HepG2 (cell line): Measurements from ENCODE around the gene RIPOR3. TPM values are rescaled to one million over a fixed set of nuclear protein-coding genes. Genes with fewer than 3 reads are reported as not detected.

Experiments used
- AGO2 ChIP-seq: fragments of 200-400 bp; formaldehyde crosslinking; optimal IDR thresholded peaks from 2 replicates; pipeline ENCODE3; 2017; ENCODE audit warnings: mild to moderate bottlenecking, low read depth, low read length, moderate library complexity
- FOXA1 ChIP-seq, 2 experiments: fragments of 450-650 bp in 1 of 2; sonication (generic) in 1 of 2; formaldehyde crosslinking in 1 of 2; IDR thresholded peaks; 2 replicates each; pipeline versions ENCODE4 v1.4.0 to v1.6.1; 2016 to 2020; ENCODE audit warnings: missing genetic modification reagents in 1 of 2
- IKZF4 ChIP-seq: sonication (generic); formaldehyde crosslinking; IDR thresholded peaks from 2 replicates; pipeline ENCODE4 v1.5.1; 2020; ENCODE audit warnings: borderline replicate concordance, mild to moderate bottlenecking, low read depth, missing genetic modification reagents; ENCODE audit errors: not compliant biosample characterization
- MAZ ChIP-seq, 2 experiments: sonication (generic) in 1 of 2; formaldehyde crosslinking in 1 of 2; IDR thresholded peaks; 2 replicates each; pipeline versions ENCODE4 v1.5.0 to v1.6.1; 2012 to 2020; ENCODE audit warnings: low read depth in 2 of 2, mild to moderate bottlenecking in 2 of 2, borderline replicate concordance in 1 of 2, improper control_type of control experiment in 1 of 2, low read length in 1 of 2, missing genetic modification reagents in 1 of 2, moderate library complexity in 1 of 2
- NFIB ChIP-seq: sonication (generic); formaldehyde crosslinking; IDR thresholded peaks from 2 replicates; pipeline ENCODE4 v1.9.0; 2021; ENCODE audit warnings: missing genetic modification reagents, mild to moderate bottlenecking, borderline replicate concordance
- NPAS2 ChIP-seq: sonication (generic); formaldehyde crosslinking; IDR thresholded peaks from 2 replicates; pipeline ENCODE4 v1.8.0; 2022; ENCODE audit warnings: mild to moderate bottlenecking, missing genetic modification reagents, borderline replicate concordance
- PTBP1 ChIP-seq: fragments of 200-400 bp; formaldehyde crosslinking; IDR thresholded peaks from 2 replicates; pipeline ENCODE4 v1.6.1; 2018; ENCODE audit warnings: low read length, low read depth; ENCODE audit not compliant: poor library complexity, severe bottlenecking
- RARG ChIP-seq: sonication (generic); formaldehyde crosslinking; IDR thresholded peaks from 2 replicates; pipeline ENCODE4 v1.4.0; 2020; ENCODE audit warnings: low read depth, mild to moderate bottlenecking, missing genetic modification reagents
- SMC3 ChIP-seq: IDR thresholded peaks from 2 replicates; pipeline ENCODE4 v1.6.1; 2011; ENCODE audit warnings: low read length, improper control_type of control experiment
- ZFP41 ChIP-seq: sonication (generic); formaldehyde crosslinking; IDR thresholded peaks from 2 replicates; pipeline ENCODE4 v1.4.0; 2020; ENCODE audit warnings: mild to moderate bottlenecking, missing genetic modification reagents, borderline replicate concordance
- ZMYM4 ChIP-seq: sonication (generic); formaldehyde crosslinking; IDR thresholded peaks from 2 replicates; pipeline ENCODE4 v1.8.1; 2023; ENCODE audit warnings: mild to moderate bottlenecking, missing genetic modification reagents
- ZNF232 ChIP-seq: sonication (generic); formaldehyde crosslinking; IDR thresholded peaks from 2 replicates; pipeline ENCODE4 v1.4.0; 2020; ENCODE audit warnings: missing genetic modification reagents, borderline replicate concordance
- ZNF547 ChIP-seq: sonication (generic); formaldehyde crosslinking; IDR thresholded peaks from 2 replicates; pipeline ENCODE4 v1.5.1; 2020; ENCODE audit warnings: mild to moderate bottlenecking, missing genetic modification reagents
- polyA plus RNA-seq, 8 experiments: library from polyadenylated mRNA; depleted of rRNA in 3 of 8; stranded (reverse) in 7 of 8; unstranded in 1 of 8; fragments of >200 nt; fragmentation: Illumina TruSeq in 4 of 8; extraction: Trizol in 4 of 8; gene quantifications; 2 replicates each; pipeline versions ENCODE4 v1.2.1 to v1.2.3, GENCODE V29; 2011 to 2016; ENCODE audit warnings: low read depth in 4 of 8, missing spikeins in 1 of 8, mixed read lengths in 1 of 8; ENCODE audit not compliant: insufficient read depth in 1 of 8
- total RNA-seq, 5 experiments: library from RNA; depleted of rRNA; stranded (reverse); fragments of >200 nt; fragmentation: Illumina TruSeq; extraction: Trizol; gene quantifications; 2 replicates each; pipeline ENCODE4 v1.2.3, GENCODE V29; 2016; ENCODE audit warnings: low read depth in 1 of 5
- TF ChIP-seq, protein P1 (sequence below): sonication (generic); formaldehyde crosslinking; conservative IDR thresholded peaks from 2 replicates; pipeline ENCODE4 v1.4.0; 2020; ENCODE audit warnings: missing genetic modification reagents
- TF ChIP-seq, protein P2 (sequence below): sonication (generic); formaldehyde crosslinking; IDR thresholded peaks from 2 replicates; pipeline ENCODE4 v1.5.1; 2020; ENCODE audit warnings: missing genetic modification reagents, mild to moderate bottlenecking, borderline replicate concordance
- TF ChIP-seq, protein P3 (sequence below): sonication (generic); formaldehyde crosslinking; IDR thresholded peaks from 2 replicates; pipeline ENCODE4 v1.4.0; 2020; ENCODE audit warnings: missing genetic modification reagents, borderline replicate concordance
- TF ChIP-seq, protein P4 (sequence below): sonication (generic); formaldehyde crosslinking; IDR thresholded peaks from 2 replicates; pipeline ENCODE4 v1.4.0; 2020; ENCODE audit warnings: missing genetic modification reagents, mild to moderate bottlenecking, borderline replicate concordance
- TF ChIP-seq, protein P5 (sequence below): sonication (generic); formaldehyde crosslinking; IDR thresholded peaks from 2 replicates; pipeline ENCODE4 v1.8.0; 2022; ENCODE audit warnings: mild to moderate bottlenecking, missing genetic modification reagents, borderline replicate concordance

Gene RIPOR3
- total and polyA plus RNA-seq, 2 of the 13 experiments (the other 11 are each of a cell fraction or from before 2014, with no cell fraction given), result 0.18 TPM; not detected in 1

DNA sequence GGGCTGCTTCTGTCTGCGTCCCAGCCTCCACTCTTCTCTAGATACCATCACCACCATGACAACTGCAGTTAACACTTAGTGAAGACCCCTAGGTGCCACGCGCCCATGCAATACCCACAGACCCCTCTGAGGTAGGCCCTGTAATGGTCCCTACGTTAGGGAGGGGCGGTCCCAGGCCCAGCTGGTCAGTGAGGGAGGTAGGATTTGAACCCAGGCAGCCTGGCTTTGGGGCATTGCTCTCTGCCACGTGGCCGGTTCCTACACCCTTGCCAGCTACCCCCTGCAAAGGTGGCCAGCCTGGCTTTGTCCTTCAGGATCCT is 18.2 kb downstream of the RIPOR3 start (continued):
- TF ChIP-seq PTBP1, result no peak
- TF ChIP-seq SMC3, result no peak
- TF ChIP-seq, protein P1, sequence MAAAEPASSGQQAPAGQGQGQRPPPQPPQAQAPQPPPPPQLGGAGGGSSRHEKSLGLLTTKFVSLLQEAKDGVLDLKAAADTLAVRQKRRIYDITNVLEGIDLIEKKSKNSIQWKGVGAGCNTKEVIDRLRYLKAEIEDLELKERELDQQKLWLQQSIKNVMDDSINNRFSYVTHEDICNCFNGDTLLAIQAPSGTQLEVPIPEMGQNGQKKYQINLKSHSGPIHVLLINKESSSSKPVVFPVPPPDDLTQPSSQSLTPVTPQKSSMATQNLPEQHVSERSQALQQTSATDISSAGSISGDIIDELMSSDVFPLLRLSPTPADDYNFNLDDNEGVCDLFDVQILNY (CRISPR knock-in tag), result no peak
- TF ChIP-seq NFIB (CRISPR knock-in tag), result no peak
- TF ChIP-seq MAZ (IDR thresholded peaks at IDR 0.05; ENCODE audit: borderline replicate concordance, low read depth, low read length), result no peak
- TF ChIP-seq MAZ (CRISPR knock-in tag; IDR thresholded peaks at IDR 0.05; ENCODE audit: low read depth), result peak; percentile 45; the same call in 1 of the 2 replicates
- no peak for TF ChIP-seq ZNF547 (CRISPR knock-in tag)
- no peak for TF ChIP-seq RARG
- no peak for TF ChIP-seq ZFP41 (CRISPR knock-in tag)
- no peak for TF ChIP-seq FOXA1 (IDR thresholded peaks at IDR 0.05)
- no peak for TF ChIP-seq FOXA1 (CRISPR knock-in tag; IDR thresholded peaks at IDR 0.05)
- TF ChIP-seq ZMYM4 (CRISPR knock-in tag), result no peak
- TF ChIP-seq ZNF232, result no peak
- TF ChIP-seq, protein P2, sequence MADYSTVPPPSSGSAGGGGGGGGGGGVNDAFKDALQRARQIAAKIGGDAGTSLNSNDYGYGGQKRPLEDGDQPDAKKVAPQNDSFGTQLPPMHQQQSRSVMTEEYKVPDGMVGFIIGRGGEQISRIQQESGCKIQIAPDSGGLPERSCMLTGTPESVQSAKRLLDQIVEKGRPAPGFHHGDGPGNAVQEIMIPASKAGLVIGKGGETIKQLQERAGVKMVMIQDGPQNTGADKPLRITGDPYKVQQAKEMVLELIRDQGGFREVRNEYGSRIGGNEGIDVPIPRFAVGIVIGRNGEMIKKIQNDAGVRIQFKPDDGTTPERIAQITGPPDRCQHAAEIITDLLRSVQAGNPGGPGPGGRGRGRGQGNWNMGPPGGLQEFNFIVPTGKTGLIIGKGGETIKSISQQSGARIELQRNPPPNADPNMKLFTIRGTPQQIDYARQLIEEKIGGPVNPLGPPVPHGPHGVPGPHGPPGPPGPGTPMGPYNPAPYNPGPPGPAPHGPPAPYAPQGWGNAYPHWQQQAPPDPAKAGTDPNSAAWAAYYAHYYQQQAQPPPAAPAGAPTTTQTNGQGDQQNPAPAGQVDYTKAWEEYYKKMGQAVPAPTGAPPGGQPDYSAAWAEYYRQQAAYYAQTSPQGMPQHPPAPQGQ (CRISPR knock-in tag), result no peak
- TF ChIP-seq IKZF4 (CRISPR knock-in tag), result no peak
- no peak for TF ChIP-seq AGO2
- TF ChIP-seq, protein P3, sequence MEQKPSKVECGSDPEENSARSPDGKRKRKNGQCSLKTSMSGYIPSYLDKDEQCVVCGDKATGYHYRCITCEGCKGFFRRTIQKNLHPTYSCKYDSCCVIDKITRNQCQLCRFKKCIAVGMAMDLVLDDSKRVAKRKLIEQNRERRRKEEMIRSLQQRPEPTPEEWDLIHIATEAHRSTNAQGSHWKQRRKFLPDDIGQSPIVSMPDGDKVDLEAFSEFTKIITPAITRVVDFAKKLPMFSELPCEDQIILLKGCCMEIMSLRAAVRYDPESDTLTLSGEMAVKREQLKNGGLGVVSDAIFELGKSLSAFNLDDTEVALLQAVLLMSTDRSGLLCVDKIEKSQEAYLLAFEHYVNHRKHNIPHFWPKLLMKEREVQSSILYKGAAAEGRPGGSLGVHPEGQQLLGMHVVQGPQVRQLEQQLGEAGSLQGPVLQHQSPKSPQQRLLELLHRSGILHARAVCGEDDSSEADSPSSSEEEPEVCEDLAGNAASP (CRISPR knock-in tag), result no peak
- TF ChIP-seq, protein P4, sequence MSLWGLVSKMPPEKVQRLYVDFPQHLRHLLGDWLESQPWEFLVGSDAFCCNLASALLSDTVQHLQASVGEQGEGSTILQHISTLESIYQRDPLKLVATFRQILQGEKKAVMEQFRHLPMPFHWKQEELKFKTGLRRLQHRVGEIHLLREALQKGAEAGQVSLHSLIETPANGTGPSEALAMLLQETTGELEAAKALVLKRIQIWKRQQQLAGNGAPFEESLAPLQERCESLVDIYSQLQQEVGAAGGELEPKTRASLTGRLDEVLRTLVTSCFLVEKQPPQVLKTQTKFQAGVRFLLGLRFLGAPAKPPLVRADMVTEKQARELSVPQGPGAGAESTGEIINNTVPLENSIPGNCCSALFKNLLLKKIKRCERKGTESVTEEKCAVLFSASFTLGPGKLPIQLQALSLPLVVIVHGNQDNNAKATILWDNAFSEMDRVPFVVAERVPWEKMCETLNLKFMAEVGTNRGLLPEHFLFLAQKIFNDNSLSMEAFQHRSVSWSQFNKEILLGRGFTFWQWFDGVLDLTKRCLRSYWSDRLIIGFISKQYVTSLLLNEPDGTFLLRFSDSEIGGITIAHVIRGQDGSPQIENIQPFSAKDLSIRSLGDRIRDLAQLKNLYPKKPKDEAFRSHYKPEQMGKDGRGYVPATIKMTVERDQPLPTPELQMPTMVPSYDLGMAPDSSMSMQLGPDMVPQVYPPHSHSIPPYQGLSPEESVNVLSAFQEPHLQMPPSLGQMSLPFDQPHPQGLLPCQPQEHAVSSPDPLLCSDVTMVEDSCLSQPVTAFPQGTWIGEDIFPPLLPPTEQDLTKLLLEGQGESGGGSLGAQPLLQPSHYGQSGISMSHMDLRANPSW (CRISPR knock-in tag), result no peak
- no peak for TF ChIP-seq NPAS2 (CRISPR knock-in tag)
- TF ChIP-seq, protein P5, sequence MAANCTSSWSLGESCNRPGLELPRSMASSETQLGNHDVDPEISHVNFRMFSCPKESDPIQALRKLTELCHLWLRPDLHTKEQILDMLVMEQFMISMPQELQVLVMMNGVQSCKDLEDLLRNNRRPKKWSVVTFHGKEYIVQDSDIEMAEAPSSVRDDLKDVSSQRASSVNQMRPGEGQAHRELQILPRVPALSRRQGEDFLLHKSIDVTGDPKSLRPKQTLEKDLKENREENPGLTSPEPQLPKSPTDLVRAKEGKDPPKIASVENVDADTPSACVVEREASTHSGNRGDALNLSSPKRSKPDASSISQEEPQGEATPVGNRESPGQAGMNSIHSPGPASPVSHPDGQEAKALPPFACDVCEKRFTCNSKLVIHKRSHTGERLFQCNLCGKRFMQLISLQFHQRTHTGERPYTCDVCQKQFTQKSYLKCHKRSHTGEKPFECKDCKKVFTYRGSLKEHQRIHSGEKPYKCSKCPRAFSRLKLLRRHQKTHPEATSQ, result no peak
